ENCODE measurements around the gene ADCY1.

The ADCY1 gene

DNA sequence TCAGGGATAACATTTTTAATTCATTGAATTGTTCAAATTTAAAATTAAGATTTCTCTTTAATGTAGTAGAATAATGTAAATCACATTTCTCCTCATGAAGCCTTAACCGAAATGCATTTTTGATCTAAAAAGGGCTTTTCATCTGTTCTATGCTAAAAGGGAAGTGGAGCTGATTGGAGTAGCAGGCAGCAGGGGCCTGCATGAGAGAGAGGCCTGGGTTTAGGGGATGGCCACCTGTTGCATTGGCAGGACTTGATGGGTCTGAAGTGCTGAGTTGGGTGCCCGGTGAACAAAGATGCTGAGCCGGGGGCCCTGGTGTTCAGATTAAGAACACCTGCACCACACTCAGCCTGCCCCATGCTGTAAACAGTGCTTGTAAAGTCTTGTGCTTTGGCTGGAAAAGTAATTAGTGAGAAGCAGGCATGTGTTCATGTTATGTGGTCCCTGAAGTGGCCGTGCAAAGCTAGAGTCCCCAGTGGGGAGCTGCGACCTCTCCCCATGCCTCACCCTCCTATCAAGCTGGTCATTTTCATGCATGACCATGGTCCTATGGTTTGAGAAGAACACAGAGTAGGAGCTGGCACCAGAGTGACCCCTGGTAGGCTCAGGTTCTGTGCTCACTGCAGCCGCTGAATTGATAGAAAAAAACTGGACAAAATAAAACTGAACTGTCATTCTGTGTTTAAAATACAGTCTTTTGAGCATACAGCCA, 124.3 kb downstream of the ADCY1 start:
- DNase-seq = no peak

DNA sequence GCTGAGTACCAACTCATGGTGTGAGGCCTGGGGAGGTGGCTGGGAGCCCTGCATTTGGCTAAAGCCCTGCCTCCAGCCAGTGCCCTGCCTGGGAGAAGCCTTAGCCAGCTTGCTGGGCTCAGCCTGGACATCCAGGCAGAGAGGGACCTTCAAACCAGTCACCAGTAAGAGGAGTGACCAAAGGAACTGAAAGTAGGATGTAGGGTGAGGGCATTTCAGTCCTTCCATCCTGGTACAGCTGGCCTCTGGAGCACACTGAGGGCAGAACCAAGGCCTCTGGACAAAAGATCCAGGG, 124.8 kb downstream of the ADCY1 start:
- no peak for DNase-seq

DNA sequence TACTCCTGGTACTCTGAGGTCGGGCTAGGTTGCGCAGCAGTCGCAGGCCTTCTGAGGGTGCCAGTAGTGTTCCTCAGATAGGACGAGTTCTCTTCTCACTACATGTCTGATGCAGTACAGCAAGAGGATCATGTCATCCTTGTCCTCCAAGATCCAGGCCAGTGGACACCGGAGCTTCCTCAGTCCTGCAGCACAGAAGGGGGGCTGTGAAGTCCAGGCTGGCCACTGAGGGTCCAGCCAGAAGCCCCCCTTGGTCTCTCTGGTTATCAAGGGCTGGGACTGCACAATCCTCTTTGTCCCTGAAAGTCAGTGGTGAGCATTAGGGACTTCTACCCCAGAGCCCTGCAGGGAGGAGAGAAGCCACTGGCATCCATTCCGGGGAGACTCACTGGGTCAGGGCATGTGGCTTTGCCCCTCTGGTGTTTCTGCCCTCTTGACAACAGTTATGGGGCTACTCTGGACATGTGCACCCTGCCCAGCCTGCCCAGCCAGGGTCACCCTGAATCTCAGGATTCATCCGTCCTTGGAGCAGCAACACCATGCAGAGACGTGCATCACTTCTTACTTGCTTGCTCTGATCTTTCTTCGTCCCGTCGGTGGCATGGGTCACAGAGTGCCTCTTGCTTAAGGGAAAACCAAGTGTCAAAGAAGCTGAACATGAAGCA, 125.7 kb downstream of the ADCY1 start:
- no peak for DNase-seq

DNA sequence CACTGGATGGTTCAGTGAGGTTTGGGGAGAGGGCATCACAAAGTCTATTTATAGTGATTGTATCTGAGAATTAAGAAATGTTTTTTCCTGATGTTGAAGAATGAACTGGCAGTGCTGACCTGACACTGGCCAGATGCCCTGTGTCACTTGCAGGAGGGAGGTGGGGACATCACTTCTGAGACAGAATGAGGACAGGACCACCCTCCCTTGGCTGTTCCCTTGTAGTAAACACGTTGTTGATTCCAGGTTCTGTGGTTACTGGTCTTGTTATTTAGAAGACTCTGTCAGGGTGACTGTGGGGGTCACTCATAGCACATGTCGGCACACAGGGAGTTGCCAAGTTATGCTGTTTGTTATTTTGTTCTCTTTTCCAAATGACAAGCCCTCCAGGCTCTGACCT, 126.4 kb downstream of the ADCY1 start:
- no peak for DNase-seq

DNA sequence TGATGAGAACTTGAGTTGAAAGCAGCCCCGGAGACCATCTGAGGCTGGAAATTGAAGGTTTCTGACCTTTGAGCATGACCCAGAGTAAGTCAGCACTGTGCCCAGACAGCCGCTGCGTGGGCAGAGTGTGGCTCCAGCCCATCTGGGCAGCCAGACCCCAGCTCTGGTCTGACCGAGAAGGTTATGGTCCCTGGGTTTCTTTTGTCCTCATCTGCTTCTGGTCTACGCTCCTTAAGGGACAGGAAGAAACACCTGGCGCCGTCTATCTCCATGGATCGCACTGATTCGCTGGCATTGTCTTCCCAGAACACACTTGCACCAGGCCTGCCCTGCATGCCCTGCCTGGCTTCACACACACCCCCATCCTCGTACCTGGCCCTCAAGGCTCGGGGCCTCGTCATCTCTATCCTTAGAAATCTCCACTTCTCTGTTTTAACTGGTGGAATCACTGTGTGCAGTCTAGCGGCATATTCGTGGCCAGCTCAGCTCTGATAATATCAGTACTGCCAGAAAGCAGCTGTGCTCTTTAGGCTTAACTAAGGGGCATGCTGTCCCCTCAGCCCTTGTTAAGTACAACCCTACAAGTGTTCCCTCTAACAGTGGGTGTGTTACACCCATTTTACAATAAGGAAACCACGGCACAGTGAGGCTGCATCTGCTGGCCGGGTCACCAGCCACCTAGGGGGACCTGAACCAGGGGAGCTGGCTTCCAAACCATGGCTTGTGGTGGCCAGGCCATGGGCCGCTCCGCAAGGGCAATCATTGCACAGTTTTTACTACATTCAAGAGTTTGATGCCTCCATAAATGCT, 127.7 kb downstream of the ADCY1 start:
- no peak for DNase-seq

DNA sequence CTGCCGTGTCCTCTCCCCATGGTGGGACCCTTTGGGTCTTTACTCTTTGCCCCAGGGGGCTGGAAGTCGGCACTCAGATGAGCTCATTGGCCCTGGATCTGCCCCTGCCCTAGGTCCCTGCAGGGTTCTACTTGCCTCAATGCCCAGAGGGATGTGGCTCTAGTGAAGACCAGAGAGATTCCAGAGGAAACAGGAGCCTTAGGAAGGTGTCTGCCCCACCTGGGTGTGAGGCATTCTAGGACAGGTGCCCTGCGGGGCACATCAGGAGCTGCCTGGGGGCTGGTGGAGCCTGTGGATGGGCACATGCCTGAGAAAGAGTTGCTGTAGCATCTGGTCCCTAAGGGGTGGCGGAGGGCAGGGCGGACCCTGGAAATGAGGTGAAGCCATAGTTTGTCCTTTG, 128.6 kb downstream of the ADCY1 start:
- DNase-seq = no peak

DNA sequence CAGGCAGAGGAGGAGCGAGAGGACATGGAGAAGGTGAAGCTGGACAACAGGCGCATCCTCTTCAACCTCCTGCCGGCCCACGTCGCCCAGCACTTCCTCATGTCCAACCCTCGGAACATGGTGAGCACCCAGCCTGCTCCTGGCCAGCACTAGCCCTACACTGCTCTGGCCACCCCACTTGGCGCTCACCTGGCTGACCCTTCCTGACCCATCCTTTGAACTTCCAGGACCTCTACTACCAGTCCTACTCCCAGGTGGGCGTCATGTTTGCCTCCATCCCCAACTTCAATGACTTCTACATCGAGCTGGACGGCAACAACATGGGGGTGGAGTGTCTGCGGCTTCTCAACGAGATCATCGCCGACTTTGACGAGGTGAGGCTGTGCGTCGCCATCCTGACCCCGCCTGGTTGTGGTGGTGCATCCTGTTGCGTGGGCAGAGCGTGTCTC, 129.2 kb downstream of the ADCY1 start:
- no peak for DNase-seq

DNA sequence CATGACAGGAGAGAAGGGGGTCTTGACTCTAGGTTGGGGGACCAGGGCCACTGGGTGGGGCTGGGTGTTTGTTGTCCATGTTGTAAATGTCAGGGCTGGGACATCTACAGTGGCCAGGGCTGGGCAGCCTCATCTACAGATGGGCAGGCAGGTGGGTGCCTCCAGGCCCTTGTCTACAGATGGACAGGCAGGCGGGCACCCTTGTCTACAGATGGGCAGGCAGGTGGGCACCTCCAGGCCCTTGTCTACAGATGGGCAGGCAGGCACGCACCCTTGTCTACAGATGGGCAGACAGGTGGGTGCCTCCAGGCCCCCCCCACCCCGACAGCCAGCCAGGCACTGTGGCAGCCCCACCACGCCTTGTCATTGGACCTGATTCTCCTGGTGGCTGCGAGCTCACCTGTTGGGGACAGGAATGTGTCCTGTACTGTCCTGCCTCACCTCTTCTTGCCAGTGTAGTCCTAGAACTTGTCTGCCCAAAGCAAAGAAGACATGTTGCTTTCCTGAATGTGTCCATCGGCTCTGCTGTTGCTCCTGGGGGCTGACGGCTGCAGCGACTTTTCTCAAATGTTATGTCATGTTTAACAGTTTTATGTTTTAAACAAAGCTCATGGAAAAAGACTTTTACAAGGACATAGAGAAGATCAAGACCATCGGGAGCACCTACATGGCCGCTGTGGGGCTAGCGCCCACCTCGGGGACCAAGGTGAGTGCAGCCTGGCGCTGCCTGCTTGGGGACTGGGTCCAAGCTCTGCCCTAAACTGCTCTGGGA, 129.9 kb downstream of the ADCY1 start:
- no peak for DNase-seq

DNA sequence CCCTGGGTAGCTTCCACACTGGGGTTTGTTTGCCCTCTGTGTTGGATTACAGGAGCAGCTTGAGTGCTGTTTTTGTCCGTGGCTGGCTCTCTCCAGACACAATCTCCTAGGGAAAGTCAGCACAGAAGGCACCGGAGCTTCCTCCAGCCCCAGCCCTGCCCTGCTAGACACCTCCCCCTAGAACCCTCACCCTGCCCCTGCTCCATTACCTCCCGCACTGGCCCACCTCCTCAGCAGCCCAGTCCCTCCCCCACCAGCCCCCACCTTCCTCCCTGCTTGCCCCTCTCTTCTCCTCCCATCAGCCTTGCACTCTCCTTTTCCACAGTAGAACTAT, 130.5 kb downstream of the ADCY1 start:
- no peak for DNase-seq

DNA sequence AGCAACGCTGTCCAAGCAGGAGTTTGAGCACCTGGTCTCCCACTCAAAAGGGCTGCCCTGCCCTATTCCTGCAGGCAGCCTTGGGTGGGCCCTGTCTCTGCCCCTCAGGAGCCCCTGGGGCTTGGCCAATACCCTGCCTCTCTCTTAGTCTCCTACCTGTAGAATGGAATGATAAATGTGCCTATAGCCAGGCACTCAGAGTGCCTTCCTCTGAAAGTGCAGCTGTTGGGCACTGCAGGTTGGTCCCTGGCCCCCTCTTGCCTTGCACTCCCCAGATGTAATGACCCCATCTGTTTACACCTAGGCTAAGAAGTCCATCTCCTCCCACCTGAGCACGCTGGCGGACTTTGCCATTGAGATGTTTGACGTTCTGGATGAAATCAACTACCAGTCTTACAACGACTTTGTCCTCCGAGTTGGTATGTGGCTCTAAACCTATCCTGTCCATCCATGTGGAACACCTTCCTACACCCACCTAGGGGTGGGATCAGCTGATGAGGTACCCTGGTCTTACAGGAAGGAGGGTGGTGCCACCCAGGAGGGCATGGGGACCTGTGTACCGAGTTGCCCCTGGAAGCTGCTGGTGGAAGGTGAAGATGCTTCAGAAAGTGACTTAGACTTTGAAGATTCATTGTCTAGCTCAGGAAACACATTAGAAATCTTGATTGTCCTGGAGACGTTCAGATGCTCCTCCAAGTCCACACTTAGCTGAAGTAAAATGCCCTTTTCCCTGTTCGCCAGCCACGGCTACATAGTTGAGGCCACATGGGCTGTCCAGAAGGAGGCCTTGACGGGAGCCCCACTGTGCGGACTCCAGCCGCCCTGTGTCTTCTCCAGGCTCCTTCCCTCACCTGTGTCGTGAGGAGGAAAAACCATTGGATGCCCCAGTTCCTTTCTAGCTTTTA, 134.1 kb downstream of the ADCY1 start:
- no peak for DNase-seq

DNA sequence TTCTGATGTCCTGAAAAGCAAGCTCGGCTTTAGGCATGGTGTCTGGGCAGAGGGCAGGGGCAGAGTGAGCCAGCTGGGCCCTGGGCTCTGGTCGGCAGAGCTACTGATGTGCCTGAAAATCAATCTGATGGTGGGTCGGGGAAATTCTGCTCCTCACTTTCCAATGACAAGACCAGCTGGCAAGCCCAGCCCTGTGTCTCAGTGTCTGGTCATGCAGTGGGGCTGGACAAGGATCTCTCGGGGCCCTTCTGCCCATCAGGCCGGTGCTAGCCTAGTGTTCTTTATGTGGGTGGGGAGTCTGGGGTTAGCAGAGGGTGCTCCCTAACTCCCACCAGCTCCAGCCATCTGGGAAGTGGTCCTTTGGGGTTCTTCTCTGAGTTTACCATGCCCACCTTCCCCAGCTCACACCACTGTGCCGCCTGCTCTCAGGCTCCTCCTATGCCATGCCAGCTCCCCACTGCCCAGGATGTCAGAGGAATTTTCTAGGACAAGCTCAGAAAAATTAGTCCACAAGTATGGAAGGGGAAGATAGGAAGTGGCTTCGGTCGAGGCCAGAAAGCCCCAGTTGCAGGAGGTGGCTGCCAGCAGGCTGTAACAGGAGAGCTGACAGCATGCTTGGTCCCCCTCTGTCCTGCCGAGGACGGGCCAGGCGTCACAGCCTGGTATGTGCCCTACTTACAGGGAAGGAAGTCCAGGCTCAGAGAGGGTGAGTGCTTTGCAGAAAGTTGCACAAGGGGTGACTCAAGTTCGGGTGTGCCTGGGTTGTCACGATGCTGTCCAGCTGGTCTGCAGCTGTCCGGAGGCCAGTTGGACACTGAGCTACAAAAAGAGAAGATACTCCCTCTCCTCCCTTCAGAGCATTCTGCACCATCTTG, 135.2 kb downstream of the ADCY1 start:
- DNase-seq = no peak

DNA sequence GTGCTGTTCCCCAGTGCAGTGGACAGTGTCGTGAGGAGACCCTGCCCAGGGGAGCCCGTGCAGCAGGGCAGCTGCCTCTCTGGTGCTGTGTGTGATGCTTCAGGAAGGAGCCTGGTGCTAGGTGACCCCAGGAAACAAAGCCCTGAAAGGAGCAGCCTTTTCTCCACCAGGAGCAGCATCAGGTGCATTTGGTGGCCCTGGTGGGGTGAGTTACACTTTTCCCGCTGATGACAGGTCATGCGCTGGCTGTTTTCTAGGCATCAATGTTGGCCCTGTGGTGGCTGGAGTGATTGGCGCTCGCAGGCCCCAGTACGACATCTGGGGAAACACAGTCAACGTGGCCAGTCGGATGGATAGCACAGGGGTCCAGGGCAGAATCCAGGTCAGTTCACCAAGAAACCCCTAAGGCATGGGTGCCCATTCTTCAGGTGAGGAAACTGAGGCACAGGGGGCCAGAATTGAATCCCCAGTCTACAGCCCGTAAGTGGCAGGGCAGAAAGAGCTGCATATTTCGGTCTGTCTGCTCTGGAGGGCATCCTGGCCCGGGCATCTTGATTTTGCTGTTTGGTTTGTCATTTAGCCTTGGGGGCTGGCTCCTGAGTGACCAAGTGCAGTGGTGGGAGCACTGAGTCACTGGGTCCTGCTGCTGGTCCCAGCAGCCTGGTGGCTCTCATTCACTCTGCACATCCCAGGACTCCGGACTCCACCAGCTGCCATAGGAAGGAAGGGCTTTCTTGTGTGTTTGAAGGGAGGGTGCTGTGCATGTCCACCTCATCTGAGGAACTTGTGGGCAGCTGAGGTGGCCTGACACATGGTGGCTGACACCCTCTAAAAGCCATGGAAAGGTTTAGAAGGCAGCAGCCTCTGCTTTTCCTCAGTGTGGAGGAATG, 136.3 kb downstream of the ADCY1 start:
- DNase-seq = no peak

DNA sequence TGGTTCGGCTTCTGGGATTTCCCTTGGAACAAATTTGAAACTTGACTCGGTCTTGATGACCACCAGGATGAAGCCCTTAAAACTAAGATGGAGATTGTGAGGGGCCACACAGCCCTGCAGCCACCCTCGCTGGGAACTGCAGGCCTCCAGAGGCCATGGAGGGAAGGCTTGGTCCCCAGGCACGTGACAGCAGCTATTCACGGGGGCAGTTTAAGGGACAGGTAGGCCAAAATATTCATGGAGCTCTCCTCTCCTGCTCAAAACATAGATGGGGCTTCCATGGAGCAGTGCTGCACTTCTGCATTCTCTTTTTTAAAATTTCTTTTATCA, 137.0 kb downstream of the ADCY1 start:
- DNase-seq = no peak

DNA sequence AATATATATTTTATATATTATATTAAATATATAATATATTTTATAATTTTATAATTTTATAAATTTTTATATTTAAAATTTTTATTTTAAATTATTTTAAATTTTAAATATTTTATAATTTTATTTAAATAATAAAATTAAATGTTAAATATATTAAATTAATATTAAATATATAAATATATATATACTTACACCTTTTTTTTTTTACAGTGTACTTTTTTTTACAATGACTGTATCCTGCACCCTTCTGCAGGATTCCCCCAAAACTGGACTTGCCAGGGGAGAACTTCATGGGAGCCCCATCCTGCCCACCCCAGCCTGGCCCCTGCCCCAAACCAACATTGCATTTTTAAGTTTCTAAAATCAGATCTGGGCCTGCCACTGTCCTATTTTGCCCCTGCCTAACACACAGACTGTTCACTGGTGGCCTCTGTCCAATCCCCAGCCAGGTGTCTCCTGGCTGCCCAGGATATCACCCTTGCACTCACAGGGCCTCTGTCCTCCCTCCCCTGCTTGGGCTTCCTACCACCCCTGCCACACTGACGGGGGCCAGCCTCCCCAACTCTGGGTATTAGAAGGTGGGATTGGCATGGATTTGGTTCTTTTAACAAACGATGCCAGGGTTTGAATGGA, 138.0 kb downstream of the ADCY1 start:
- DNase-seq = no peak

DNA sequence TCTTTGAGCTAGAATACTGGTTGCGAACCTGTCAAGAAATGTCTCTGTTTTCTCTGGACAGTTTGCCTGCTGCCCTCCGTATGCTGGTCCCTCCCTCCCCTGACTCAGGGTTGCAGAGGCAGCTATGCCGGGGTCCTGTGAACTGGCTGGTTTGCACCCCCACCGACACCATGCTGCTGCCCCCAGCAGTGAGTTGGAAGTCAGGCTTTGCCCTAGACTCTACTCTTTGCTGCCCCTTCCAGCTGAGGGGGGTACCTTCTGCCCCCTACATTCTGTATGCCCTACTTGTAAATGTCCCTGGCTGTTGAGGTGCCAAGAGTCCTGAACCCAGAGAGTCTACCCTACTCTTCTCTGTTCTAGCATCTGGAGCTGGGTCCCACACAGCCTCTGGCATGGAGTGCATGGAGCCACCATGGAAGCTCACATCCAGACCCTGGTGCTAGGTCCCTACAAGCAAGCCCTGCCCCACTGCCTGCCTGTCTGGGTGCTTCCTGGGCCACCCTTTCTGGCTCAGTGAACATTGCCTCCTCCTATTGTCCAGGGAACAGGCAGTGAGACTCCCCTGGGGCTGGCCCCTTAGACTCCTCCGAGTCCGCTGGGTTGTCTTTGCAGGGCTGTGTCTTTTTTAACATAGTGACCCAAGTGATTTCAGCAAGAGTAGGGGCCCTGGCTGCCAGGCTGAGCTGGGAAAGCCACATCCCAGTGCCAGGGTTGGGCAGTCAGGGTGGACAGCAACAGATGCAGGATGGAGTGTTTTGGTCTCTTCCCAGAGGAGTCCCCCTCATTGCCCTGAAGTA, 138.9 kb downstream of the ADCY1 start:
- no peak for DNase-seq

DNA sequence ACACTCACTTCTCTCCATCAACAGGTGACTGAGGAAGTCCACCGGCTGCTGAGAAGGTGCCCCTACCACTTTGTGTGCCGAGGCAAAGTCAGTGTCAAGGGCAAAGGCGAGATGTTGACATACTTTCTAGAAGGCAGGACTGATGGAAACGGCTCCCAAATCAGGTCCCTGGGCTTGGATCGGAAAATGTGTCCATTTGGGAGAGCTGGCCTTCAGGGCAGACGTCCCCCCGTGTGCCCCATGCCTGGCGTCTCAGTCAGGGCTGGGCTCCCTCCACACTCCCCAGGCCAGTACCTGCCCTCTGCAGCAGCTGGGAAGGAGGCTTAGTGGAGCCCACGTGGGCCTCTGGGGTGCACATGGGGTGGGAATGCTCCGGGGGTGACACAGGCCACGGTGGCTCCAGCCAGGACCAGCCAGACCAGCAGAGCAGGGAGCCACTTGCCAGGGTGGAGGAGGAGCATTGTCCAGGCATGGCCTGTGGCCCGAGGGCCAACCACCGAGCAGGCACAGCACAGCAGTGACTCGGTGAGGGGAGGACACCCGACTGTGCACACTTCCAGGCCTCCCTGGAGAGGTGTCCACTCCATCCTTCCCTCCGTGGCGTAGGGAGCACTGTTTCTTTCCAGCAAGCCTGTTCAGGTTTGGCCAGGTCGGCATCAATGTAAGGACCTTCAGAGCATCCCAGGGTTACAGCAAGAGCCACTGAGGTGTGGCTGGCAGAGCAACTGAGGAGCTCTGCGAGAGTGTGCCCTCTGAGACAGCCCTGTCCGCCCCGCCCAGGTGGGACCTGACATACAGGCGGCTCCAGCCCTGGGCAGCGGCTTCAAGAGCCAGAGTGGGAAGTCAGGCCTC, 139.7 kb downstream of the ADCY1 start:
- no peak for DNase-seq

DNA sequence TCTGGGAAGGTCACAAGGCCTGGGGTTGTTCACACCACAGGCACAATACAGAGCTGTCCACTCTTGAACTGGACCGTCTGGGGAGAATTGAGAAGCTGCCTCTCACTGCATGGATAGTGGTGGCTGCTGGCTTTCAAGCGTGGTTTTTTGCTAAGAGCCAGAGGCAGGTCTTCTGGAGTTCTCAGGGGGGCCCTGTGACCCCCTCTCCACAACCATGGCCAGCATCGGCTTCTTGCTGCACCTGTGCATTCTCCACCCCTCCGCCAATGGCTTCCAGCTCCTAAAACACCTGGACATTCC, 140.3 kb downstream of the ADCY1 start:
- DNase-seq = no peak

Data from kidney glomerular epithelial cell (primary cell).